ENCODE measurements around the gene RPS19.
"Not testable (repeated sequence)": the region's sequence is repeated elsewhere in the genome, so short reads cannot be mapped to it uniquely, and the experiment has no call there.

The RPS19 gene

GRCh38 chr19:41903193-41903953 is 43.3 kb downstream of the RPS19 start:
- no peak for DNase-seq

GRCh38 chr19:41904118-41904870 is 44.2 kb downstream of the RPS19 start:
- DNase-seq, result peak; percentile 100

DNA sequence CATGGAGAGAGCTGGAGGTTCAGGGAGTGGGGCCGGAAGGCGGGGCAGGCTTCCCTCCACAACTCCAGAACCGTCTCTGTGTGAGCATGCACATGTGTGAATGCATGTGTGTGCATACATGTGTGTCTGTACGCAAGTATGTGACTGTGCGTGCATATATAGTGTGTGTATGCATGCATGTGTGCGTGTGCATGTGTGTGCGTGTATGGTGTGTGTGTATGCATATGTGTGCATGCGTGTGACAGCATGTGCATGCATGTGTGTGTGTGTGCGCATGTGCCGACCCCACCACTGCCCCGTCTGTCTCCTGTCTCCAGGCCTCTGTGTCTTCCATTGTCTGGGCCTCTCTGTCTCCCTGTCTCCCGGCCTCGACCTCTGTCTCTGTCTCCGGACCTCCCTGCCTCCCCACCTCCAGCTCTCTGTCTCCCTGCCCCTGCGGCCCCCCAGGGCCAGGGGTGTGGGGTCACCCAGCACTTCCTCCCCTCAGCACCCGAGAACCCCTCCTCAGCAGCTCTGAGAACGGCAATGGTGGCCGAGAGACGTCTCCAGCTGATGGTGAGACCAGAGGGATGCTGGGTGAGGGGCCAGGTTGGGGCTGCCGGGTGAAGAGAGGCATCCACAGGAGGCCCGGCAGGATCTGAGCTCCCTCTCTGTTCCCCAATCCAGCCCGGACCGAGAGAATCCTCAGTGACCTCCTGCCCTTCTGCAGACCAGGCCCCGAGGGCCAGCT is 45.4 kb downstream of the RPS19 start:
- DNase-seq, result no peak

DNA sequence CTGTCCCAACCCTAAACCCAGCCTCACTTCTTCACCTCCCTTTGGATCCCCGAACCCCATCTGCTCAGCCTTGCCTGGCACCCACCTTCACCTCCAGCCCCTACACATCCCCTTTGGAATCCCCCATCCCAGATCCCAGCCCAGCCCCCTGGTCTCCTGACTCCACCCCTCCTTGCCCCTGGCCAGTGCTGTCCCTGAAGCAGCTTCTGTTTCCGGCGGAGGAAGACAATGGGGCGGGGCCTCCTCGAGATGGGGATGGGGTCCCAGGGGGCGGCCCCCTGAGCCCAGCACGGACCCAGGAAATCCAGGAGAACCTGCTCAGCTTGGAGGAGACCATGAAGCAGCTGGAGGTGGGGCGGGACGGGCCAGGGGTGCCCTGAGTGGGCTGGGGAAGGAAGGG is 46.2 kb downstream of the RPS19 start:
- no peak for DNase-seq

DNA sequence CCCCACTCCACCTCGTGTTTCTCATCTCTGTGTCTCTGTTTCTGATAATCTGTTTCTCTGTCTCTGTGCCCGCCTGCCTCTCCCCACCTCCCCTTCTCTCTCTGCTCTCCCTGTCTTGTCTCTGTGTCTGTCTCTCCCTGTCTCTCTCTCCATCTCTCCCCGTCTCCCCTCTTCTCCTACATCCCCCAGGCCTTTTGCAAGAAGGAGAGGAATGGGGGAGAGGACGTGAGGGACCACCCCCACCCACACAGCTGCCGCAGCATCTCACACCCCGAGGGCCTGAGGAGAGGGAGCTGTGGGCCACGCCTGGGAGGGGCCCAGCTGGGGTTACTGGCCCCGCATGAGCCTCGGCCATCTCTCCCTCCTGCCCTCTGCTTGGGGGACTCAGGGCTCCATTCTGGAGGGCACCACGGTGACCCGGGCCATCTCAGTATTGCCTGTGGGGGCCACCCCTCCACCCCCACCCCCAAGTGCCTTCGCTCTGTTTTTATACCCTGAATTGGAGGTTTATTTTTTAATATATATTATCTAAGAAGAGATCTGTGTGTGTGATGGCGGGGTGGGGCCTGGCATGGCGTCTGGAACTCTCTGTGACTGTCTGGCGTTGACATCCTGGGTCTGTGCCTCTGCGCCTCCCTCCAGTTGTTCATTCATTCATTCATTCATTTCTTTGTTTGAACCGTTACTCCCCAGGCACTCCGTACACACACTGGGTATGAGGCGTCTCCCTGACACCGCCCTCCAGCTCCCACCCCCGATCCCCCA is 47.0 kb downstream of the RPS19 start:
- no peak for DNase-seq

DNA sequence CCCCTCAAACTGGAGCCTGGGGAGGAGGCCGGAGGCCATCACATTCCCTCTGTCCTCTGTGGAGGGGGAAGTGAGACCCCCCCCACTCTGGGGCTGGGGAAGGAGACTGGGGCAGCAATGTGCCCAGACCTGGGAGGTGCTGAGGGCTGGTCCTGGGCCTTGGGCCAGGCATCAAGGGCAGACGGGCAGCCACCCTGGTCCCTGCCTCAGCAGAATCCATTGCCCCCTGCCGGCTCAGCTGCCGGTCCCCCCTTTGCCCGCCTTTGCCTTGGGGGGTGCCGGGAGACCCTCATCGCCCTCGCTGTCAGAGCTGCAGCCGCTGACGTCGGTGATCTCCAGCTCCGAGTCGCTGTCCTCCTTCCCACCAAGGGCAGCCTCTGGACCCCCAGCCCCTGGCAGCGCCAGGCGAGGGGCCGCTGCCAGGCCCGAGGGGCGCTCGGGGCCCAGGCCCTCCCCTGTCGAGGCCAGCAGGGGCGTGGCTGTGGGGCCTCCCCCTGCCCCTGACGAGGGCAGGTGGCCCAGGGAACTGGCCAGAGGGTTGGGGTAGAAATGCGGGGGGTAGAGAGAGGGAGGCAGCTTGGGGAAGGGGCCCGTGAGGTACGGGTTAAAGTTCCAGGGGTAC is 48.0 kb downstream of the RPS19 start:
- DNase-seq, result no peak

- no peak for DNase-seq
Observed at GRCh38 chr19:41908724-41909464, 48.8 kb downstream of the RPS19 start.

DNA sequence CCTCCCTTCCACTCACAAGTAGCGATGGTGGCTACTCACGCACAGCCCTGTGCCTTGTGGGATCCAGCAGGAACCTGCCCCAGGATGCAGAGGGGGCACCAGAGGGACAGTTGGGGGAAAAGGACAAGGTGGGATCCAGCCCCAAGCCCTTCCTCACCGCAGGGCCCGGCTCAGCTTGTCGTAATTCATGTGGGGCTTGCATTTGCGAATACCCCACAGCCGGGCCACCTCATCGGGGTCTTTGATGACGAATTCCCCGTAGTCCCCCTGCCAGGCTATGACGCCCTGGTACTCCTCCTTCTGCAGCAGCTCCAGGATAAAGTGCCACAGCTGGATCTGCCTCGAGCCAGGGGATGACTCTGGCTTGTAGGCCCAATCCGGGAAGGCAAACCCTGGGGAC is 49.7 kb downstream of the RPS19 start:
- DNase-seq, result no peak

GRCh38 chr19:41910240-41910991 is 50.4 kb downstream of the RPS19 start:
- no peak for DNase-seq

GRCh38 chr19:41910992-41911888 is 51.2 kb downstream of the RPS19 start:
- no peak for DNase-seq

DNA sequence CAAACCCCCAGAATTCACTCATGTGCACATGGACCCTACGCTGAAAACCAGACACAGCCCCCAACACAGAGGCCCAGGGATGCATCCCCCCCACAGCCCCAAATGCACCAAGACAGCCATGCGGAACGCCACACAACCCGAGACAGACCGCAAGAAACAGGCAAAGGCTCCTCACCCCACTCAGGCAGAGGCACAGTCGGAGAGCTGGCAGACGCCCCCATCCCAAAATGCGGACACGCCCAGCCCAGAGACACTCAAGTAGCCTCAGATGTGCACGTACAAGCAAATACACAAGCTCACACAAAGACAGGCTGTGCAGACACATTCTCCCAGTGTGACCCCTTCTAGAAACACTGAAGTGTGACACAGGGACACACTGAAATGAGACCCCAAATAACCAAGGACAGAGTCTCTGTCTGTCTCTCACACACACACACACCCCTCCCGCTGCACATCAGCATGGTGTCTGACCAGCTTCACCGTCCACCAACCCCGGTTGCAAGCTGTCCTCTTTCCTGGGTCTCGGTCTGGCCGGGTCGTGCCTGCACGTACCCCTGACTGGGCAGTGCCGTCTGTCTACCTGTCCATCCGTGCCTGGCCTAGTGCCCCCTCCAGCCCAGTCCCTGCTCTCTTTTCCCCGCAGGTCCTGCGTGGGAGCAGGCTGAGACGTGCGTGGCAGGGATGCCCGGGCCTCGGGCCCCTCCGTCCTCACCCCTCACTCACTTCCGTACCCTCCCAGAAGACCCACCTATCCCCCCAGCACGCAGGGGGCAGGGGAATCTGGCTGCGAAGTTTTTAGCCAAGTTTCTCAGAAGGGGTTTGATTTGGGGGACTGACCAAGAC is 52.1 kb downstream of the RPS19 start:
- DNase-seq, result no peak

DNA sequence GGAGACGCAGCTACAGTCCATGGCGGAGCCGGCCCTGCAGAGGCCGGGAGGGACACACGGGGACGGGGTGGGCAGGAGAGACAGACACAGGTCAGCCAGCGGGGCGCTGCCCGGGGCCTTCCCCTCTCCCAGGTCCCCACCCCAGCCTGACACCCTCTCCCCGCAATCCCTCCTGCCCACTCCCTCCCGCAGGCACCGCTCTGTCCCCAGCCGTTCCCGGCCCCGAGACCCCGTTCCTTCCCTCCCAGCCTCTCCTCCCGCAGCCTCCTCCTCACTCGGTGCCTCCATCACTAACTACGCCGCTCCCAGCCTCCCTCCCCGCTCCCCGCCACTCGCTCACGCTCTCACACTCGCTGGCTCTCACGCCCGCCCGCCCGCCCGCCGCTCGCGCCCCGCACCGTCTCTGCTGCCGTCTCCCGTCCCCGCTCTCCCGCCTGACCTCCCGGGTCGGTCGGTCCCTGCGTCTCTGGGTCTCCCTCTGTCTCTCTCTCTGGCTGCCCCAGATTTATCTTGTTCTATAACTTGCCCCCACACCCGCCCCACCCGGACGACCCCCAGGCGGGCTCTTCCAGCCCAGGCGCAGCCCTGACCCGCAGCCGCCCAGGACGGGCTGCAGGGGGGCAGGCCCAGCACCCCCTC is 53.0 kb downstream of the RPS19 start:
- DNase-seq, result no peak

DNA sequence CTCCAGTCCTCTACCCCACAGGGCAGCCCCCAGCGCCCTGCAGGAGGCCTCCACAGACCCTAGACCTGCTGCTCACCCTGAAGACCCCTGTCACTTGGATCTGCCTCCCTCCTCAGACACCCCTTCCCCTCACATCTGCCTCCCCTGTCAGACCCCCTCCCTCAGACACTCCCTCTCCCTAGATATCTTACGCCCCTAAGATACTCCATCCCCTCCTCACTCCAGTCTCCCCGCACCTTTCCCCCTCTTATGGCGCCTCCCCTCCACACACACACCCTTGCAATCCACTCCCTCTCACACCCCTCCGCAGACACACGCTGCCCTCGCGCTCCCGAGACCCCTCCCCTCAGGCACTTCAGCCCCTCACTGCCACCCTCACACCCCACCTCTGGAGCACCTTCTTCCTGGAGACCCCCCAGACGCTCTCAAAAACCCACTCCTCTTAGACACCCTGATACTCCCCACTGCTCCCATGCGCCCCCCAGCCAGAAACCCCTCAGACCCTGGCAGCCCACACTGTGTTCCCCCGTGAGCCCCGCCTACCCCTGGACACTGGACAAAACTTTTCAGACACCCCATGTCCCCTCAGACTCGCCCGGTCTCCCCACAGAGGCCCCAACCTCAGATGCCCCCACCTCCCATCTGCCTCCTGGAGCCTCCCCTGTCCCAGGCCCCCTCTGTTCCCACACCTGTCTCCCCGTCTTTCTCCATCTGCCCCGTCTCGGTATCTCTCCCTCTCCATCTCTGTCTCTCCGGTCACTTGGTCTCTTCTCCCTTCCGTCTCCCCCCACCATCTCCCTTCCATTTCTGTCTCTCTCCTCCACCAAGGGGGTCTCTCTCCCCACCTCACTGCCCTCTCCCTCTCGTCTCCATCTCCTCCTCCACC is 53.7 kb downstream of the RPS19 start:
- DNase-seq, result no peak

DNA sequence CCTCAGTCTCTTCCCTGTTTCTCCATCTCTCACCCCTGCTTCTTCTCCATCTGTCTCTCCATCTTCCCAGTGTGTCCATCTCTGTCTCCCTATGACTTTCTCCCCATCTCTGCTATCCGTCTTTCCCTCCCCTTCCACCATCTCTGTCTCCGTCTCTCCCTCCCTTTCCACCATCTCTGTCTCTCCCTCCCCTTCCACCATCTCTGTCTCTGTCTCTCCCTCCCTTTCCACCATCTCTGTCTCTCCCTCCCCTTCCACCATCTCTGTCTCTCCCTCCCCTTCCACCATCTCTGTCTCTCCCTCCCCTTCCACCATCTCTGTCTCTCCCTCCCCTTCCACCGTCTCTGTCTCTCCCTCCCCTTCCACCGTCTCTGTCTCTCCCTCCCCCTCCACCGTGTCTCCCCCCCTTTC is 54.4 kb downstream of the RPS19 start:
- not testable (repeated sequence) for DNase-seq

- no peak for DNase-seq
Observed at GRCh38 chr19:41915021-41915775, 55.1 kb downstream of the RPS19 start.

- no peak for DNase-seq
Observed at GRCh38 chr19:41915776-41916414, 55.8 kb downstream of the RPS19 start.

All from NCI-H748 treated with DMSO at 0.1 percent for 48 hours (cell line).